ENCODE data around the gene CLRN1.

The CLRN1 gene

DNA sequence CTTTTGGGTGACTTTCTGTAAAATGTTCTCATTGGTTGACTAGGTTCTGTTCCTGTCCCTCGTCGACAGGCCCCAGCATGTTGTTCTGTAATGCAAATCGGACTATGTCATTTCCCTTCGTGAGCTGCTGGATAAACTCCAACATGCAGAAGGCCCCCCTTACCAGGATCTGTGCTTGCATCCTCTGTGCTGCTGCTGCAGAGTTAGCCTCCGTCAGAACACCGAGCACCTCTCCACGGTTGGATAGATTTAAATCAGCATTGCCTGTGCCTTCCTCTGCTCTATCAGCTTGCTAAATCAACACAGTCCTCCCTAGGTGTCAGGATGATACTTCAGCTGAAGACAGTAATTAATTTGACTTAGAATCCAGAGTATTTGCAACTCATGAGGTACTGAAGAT, 54.6 kb downstream of the CLRN1 start:
- DNase-seq, result no peak

GRCh38 chr3:150913133-150913922, 59.2 kb downstream of the CLRN1 start:
- DNase-seq, result no peak

DNA sequence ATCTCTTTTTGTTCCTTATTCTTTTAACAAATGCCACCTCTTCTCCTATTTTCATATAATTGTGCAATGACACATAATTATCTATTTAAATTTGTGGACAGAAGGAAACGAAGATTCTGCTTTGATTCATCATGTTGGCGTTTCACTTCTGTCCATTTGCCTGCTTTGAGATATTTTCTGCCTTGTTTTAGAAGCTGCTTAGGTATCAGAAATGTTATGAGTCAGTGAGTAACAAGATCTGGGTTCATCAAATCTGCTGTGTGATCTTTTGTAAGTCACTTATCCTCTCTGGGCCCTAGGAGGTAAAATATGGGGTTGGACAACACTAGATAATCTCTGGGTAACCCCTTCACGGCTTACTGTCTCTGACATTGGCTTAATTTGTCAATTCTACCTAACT, 60.0 kb downstream of the CLRN1 start:
- no peak for DNase-seq

- no peak for DNase-seq
Observed at GRCh38 chr3:150911771-150912170, 60.8 kb downstream of the CLRN1 start.

DNA sequence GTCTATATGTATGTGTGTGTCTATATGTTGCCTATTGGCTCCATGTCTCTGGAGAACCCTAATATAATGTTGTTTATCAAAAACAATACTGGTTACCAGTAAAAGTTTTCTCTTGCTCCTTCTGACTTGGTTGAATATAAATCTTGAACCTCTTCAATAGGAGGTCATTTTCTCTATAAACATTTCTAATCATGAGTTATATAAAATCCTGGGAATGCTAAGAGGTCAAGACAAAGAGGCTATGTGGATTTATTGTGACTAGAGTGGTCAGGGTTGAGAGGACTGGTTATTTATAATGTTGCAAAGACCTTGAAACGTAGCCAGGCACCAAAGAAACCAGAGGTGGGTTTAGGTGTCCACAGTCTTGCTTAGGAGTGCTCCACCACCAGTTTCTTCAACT, 66.1 kb downstream of the CLRN1 start:
- no peak for DNase-seq

DNA sequence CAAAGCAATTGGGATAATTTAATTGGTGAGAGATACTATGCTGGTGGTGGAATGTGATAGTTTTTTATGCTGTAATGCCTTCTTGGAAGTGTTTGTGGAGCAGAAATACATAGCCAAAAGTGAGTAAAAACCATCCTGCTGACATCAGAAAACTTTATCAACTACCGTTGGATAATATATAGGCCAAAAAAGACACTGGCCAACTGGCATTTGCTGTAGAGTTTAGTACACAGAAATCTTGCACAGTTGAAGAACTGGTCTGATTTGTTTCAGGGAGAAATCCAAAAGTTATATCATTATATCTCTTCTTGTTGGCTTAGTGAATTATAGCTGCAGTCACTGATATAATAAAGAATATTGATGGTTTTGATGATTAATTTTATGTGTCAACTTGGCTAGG, 66.8 kb downstream of the CLRN1 start:
- DNase-seq, result no peak

GRCh38 chr3:150905339-150905738, 67.2 kb downstream of the CLRN1 start, which contains the start of gene MINDY4B:
Gene MINDY4B (minus strand): TSS chr3:150905439. CDS start chr3:150905439, 0 bp downstream.
- DNase-seq, result no peak

DNA sequence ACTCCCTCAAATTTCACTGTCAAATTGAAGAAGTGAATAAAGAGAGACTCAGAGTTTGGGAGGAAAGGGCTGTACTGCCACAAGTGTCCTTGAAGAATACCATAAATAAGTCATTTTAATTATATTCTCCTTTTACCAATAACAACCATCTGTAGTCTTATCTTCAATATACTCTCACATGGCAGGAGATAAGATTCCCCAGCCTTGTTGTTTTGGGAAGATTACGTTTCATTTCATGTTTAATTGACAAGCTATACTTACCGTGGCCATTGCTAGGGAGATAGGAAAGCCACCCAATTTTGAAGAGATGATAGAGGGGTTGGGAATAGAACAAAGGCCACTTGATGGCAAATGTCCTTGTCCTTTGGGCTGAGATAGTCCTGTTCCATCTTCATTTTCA, 69.5 kb downstream of the CLRN1 start:
- peak; percentile 15 for DNase-seq

DNA sequence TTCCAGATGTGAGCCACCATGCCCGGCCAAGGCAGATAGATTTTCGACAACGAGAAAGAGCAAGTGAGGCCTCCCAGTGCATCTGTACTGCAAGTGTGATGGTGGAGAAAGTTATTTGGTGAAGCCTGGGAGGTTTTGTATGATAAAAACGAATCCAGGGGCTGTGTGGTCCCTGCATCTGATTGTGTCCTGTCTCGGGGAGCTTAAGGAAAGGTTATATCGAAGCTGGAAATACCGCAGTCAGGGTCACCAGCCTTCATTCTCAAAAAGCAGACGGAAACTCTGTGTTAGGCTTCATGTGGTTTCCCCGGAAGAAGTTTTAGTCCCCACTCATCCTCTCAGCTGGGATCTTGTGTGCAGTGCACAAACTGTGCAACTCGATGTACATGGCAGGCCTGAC, 70.7 kb downstream of the CLRN1 start:
- no peak for DNase-seq

- no peak for DNase-seq
Observed at GRCh38 chr3:150899141-150899540, 73.4 kb downstream of the CLRN1 start.

DNA sequence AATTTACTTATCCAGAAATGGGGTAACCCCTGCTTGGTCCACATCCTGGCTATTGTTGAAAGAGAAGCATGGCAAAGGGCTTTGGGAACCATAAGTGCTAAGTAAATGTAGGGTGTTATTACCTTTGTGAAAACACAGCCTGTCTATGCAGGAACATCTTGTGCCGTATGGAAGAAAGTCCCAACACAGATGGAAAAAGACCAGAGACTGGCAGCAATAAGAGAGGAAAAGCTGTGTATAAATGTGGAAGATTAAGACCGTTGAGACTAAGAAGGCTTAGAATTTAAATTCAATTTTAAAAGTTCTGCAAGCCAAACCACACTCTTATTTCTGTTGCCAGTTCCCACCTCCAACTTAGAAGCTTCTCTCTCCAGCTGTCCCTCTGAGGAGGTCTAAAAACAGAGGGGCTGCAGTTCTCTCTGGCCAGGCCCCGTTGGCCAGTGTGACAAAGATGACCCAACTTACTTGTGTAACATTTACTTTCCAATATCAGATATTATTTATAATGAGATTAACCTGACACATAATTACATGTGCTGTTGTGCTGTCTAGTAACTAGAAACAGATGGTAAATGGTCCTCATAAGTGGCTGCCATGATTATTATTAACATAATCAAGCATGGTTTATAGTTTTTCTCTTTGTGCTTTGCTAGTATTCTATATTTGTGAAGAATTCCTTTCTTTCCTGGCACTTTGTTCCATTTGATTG, 74.3 kb downstream of the CLRN1 start:
- DNase-seq, result no peak

DNA sequence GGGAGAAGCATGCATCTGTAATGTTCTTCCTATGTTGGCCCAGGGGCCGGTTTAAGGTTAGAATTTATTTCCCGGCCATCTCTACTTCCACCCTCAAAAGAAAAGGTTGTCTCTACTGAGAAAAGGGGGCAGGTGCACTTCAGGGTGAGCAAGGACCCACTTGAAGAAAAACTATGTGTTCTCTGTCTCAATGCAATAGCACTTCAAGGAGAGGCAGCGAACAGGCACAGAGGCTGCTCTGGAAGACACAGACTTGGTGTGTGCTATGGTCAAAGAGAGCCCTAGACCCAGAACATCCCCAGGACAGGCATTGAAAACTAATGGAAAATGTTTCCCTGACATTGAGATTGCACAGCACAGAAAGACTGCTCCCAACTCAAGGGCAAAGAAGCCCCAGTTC, 74.9 kb downstream of the CLRN1 start:
- no peak for DNase-seq

DNA sequence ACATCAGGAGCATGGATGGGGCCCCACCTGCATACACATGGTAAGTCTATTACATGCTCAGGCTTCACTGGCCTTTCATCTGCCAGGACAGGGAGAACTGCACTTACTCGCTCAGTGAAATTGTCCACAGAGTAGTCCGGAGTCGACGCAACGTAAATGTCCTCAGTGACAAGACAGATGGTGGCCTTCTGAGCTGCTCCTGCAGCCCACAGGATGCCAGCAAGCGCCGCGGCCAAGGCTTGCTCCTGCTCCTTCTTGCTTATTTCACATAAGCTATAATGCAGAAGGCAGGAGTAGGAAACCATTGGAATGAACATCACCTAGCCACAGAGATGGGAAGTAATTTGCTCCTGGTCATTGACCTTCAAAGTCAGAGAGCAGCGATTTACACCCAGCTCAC, 81.7 kb downstream of the CLRN1 start:
- no peak for DNase-seq

GRCh38 chr3:150890295-150890694, 82.2 kb downstream of the CLRN1 start:
- peak; percentile 59 for DNase-seq

- DNase-seq, result no peak
Observed at GRCh38 chr3:150889106-150889505, 83.4 kb downstream of the CLRN1 start.

- no peak for DNase-seq
Observed at GRCh38 chr3:150887031-150887430, 85.5 kb downstream of the CLRN1 start.

DNA sequence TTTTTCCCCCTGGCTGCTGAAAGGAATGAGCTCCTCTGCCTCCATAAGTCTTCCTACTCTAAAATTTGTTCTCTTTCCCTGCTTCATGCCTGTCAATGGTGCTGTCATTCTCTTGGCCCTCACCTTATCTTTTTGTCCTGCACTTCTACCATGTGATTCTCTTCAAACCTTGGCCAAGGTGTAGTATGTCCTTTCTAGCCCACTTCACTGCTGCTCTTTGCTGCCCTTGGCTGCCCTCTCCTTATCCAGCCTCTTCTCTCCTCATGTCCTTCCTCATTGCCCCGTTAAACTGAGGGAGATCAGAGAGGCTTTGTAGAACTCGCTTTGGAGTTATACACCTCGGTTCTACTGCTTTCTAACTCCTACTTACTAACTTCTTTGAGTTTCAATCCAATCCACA, 87.0 kb downstream of the CLRN1 start:
- DNase-seq, result no peak

DNA sequence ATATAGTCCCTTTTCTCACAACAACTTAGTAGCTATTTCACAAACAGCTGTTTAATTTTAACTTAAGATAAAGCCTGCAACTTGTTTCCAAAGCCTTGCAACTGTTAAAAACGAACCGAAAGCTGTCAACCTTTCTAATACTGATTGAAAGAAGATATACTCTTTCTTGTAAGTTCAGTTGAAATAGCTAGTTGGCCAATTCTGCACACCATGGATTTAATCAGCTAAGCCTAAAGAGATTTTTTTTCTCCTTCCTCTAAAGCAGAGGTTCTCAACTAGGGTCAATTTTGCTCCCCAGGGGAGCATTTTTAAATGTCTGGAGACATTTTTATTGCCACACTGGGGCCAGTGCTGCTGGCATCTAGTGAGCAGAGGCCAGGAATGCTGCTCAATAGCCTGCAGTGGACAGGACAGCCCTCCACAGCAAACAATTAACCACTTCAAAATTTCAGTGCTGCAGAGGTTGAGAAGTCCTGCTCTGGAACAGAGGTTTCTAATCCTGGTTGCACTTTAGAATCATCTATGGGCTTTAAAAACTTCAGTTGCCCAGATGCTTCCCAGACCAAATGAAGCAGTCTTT, 93.4 kb downstream of the CLRN1 start:
- DNase-seq, result no peak

DNA sequence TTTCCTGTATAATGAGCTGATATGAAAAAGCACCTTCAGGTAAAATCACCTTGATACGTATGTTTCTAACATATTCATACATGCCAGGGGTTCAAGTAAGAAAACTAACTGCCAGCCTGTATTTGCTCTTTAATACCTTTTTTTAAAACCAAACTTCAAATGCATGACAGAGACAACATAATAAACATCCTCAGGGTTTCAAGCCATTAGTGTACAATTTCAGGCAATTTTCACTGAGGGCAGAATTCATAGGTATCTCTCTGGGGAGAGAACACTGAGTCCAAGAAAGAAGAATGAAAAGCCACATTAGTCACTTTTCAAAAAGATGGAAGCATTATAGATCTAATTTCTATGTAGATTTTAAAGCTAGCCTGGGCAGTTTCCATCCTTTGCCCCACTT, 94.2 kb downstream of the CLRN1 start:
- no peak for DNase-seq

GRCh38 chr3:150877303-150877702, 95.2 kb downstream of the CLRN1 start:
- DNase-seq, result no peak

- DNase-seq, result no peak
Observed at GRCh38 chr3:150876611-150877265, 95.8 kb downstream of the CLRN1 start.
